Measurements from ENCODE around the gene COL26A1. TPM values are rescaled to one million over a fixed set of nuclear protein-coding genes. Genes with fewer than 3 reads are reported as not detected.
"Not testable (repeated sequence)": the region's sequence is repeated elsewhere in the genome, so short reads cannot be mapped to it uniquely, and the experiment has no call there.

COL26A1 gene
- total RNA-seq, 2 experiments from 2014 or later = not detected

- no peaks in the 10 kb centered on the region for H3K36me3 Mint-ChIP-seq (ENCODE audit: low read depth)
- no peak overlapping the region for H3K27ac Mint-ChIP-seq
- DNase-seq (no peak), ATAC-seq (ENCODE audit: poor library complexity) (no peak)
- H3K36me3 ChIP-seq (ENCODE audit: insufficient read depth, low read length) = no peaks in the 10 kb centered on the region
- H3K27ac ChIP-seq (ENCODE audit: low read depth in 1 of 2, low read length in 2 of 2) = no peak overlapping the region
- CTCF ChIA-PET = no interaction called here
- no peak for TF ChIP-seq CTCF (IDR thresholded peaks at IDR 0.05)
- peaks cover 9% of the 10 kb centered on the region for H3K27me3 Mint-ChIP-seq
- no peak overlapping the region for H3K4me3 Mint-ChIP-seq
- peaks cover 0 to 3% of the 10 kb centered on the region in 2 experiments for H3K9me3 ChIP-seq (ENCODE audit: control insufficient read depth in 1 of 2, insufficient read depth in 1 of 2, low read length in 2 of 2)
- H3K4me1 ChIP-seq (ENCODE audit: insufficient read depth, low read length) = no peaks in the 10 kb centered on the region
- no peaks in the 10 kb centered on the region for H3K4me1 Mint-ChIP-seq (ENCODE audit: low read depth)
- intact Hi-C loops (cut with DNase I, micrococcal nuclease) = no loop called here
- H3K27me3 ChIP-seq (ENCODE audit: control insufficient read depth in 1 of 2, insufficient read depth in 2 of 2, low read length in 2 of 2) = peaks cover 0 to 4% of the 10 kb centered on the region in 2 experiments
- POLR2A ChIA-PET = no interaction called here
- H3K9me3 Mint-ChIP-seq = no peaks in the 10 kb centered on the region
- H3K4me3 ChIP-seq (ENCODE audit: low read length) = no peak overlapping the region
These were observed 65.6 kb downstream of the COL26A1 start for GRCh38 chr7:101428093-101428866.

GRCh38 chr7:101432316-101432715 is 69.6 kb downstream of the COL26A1 start:
- H3K4me1 ChIP-seq (ENCODE audit: insufficient read depth, low read length) = no peaks in the 10 kb centered on the region
- ATAC-seq (ENCODE audit: poor library complexity) (no peak), DNase-seq (no peak)
- ChIA-PET POLR2A (no interaction called here), CTCF (no interaction called here)
- H3K27ac Mint-ChIP-seq = no peak overlapping the region
- no peaks in the 10 kb centered on the region for H3K9me3 Mint-ChIP-seq
- peaks cover 25% of the 10 kb centered on the region for H3K27me3 Mint-ChIP-seq
- H3K36me3 Mint-ChIP-seq (ENCODE audit: low read depth) = no peaks in the 10 kb centered on the region
- H3K27me3 ChIP-seq (ENCODE audit: control insufficient read depth in 1 of 2, insufficient read depth in 2 of 2, low read length in 2 of 2) = peaks cover 4 to 10% of the 10 kb centered on the region in 2 experiments
- intact Hi-C loops (cut with DNase I, micrococcal nuclease) = no loop called here
- H3K4me3 ChIP-seq (ENCODE audit: low read length) = no peak overlapping the region
- no peak for TF ChIP-seq CTCF (IDR thresholded peaks at IDR 0.05)
- H3K4me1 Mint-ChIP-seq (ENCODE audit: low read depth) = no peaks in the 10 kb centered on the region
- no peaks in the 10 kb centered on the region for H3K36me3 ChIP-seq (ENCODE audit: insufficient read depth, low read length)
- no peak overlapping the region for H3K27ac ChIP-seq (ENCODE audit: low read depth in 1 of 2, low read length in 2 of 2)
- no peak overlapping the region for H3K4me3 Mint-ChIP-seq
- no peaks in the 10 kb centered on the region for H3K9me3 ChIP-seq (ENCODE audit: control insufficient read depth in 1 of 2, insufficient read depth in 1 of 2, low read length in 2 of 2)

- Histone ChIP-seq H3K4me1 (ENCODE audit: insufficient read depth, low read length) (no peaks in the 10 kb centered on the region), H3K27ac (ENCODE audit: low read depth in 1 of 2, low read length in 2 of 2) (no peak overlapping the region), H3K27me3 (ENCODE audit: control insufficient read depth in 1 of 2, insufficient read depth in 2 of 2, low read length in 2 of 2) (peaks cover 4 to 10% of the 10 kb centered on the region in 2 experiments), H3K9me3 (ENCODE audit: control insufficient read depth in 1 of 2, insufficient read depth in 1 of 2, low read length in 2 of 2) (no peaks in the 10 kb centered on the region), H3K4me3 (ENCODE audit: low read length) (no peak overlapping the region), H3K36me3 (ENCODE audit: insufficient read depth, low read length) (no peaks in the 10 kb centered on the region)
- TF ChIP-seq CTCF (IDR thresholded peaks at IDR 0.05) = no peak
- H3K4me1 Mint-ChIP-seq (ENCODE audit: low read depth) = no peaks in the 10 kb centered on the region
- peaks cover 32% of the 10 kb centered on the region for H3K27me3 Mint-ChIP-seq
- POLR2A ChIA-PET = no interaction called here
- no peaks in the 10 kb centered on the region for H3K9me3 Mint-ChIP-seq
- ATAC-seq (ENCODE audit: poor library complexity) (no peak), DNase-seq (no peak)
- intact Hi-C loops (cut with DNase I, micrococcal nuclease) = no loop called here
- CTCF ChIA-PET = no interaction called here
- no peak overlapping the region for H3K4me3 Mint-ChIP-seq
- H3K36me3 Mint-ChIP-seq (ENCODE audit: low read depth) = no peaks in the 10 kb centered on the region
- no peak overlapping the region for H3K27ac Mint-ChIP-seq
These were observed 71.0 kb downstream of the COL26A1 start for GRCh38 chr7:101433688-101434087.

GRCh38 chr7:101434155-101434554 is 71.5 kb downstream of the COL26A1 start:
- H3K27ac ChIP-seq (ENCODE audit: low read depth in 1 of 2, low read length in 2 of 2); H3K4me1 Mint-ChIP-seq (ENCODE audit: low read depth); DNase-seq; H3K27ac Mint-ChIP-seq; H3K9me3 ChIP-seq (ENCODE audit: control insufficient read depth in 1 of 2, insufficient read depth in 1 of 2, low read length in 2 of 2); H3K9me3 Mint-ChIP-seq; H3K4me3 ChIP-seq (ENCODE audit: low read length); H3K36me3 Mint-ChIP-seq (ENCODE audit: low read depth); H3K36me3 ChIP-seq (ENCODE audit: insufficient read depth, low read length); ATAC-seq (ENCODE audit: poor library complexity); CTCF ChIA-PET; POLR2A ChIA-PET; H3K4me1 ChIP-seq (ENCODE audit: insufficient read depth, low read length); H3K4me3 Mint-ChIP-seq; intact Hi-C loops (cut with DNase I, micrococcal nuclease): not testable (repeated sequence)
- peaks cover 36% of the 10 kb centered on the region for H3K27me3 Mint-ChIP-seq
- peaks cover 4 to 10% of the 10 kb centered on the region in 2 experiments for H3K27me3 ChIP-seq (ENCODE audit: control insufficient read depth in 1 of 2, insufficient read depth in 2 of 2, low read length in 2 of 2)
